ENCODE measurements around the gene TMEM158.

DNA sequence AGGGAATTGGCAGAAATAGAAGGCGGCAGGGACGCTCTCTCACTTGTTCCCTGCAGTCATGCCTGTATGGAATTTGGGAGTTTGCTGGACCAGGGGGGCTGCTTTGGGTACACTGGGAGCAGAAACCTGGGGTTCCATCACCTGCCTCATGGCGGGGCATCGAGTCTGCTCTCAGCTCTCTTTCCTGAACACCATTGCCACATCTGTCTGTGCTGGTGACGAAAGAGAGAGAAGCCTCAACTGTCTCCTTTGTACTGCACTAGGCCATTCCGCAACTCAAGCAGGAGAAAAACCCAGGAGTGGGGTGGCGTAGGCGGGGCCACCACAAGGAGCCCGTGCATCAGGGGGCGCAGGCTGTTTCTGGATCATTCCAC, 14.0 kb downstream of the TMEM158 start:
- TF ChIP-seq, protein P1, sequence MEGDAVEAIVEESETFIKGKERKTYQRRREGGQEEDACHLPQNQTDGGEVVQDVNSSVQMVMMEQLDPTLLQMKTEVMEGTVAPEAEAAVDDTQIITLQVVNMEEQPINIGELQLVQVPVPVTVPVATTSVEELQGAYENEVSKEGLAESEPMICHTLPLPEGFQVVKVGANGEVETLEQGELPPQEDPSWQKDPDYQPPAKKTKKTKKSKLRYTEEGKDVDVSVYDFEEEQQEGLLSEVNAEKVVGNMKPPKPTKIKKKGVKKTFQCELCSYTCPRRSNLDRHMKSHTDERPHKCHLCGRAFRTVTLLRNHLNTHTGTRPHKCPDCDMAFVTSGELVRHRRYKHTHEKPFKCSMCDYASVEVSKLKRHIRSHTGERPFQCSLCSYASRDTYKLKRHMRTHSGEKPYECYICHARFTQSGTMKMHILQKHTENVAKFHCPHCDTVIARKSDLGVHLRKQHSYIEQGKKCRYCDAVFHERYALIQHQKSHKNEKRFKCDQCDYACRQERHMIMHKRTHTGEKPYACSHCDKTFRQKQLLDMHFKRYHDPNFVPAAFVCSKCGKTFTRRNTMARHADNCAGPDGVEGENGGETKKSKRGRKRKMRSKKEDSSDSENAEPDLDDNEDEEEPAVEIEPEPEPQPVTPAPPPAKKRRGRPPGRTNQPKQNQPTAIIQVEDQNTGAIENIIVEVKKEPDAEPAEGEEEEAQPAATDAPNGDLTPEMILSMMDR (conservative IDR thresholded peaks at IDR 0.05) = no peak
- TF ChIP-seq EZH2 (IDR thresholded peaks at IDR 0.05; ENCODE audit: low read depth) = no peak

All from PC-9 (cell line).